HepG2 (cell line): Measurements from ENCODE around the gene RB1. TPM values are rescaled to one million over a fixed set of nuclear protein-coding genes. Genes with fewer than 3 reads are reported as not detected.

Experiments used
- ATAC-seq: fragments of 200-7000 bp; cut with Tn5 transposase; 3 replicates; pipeline ENCODE4 v1.9.1; 2020; ENCODE audit warnings: mild to moderate bottlenecking, moderate library complexity
- BruUV-seq: library from RNA; stranded (reverse); fragments of 400-500 nt; replicated peaks from 2 replicates; lab custom pipeline; 2021; lab: Mats Ljungman, UMichigan
- CTCF ChIA-PET: fragments of 300-600 bp; formaldehyde crosslinking; extraction: SDS; loops from one replicate; lab custom pipeline; 2021; ENCODE audit warnings: low total read pairs, inconsistent platforms, low intra/inter-chr PET ratio; lab: Yijun Ruan, JAX
- POLR2A ChIA-PET: fragments of 350-600 bp; sonication (Branson Sonifier 250); formaldehyde crosslinking; loops from one replicate; lab custom pipeline; 2020; ENCODE audit warnings: antibody characterized with exemption, inconsistent platforms; lab: Yijun Ruan, JAX
- DNase-seq: peaks from one replicate; pipeline ENCODE4 v3.0.0-alpha.2; 2015; ENCODE audit warnings: low spot score
- FAIRE-seq: peaks from 3 replicates; lab custom pipeline; 2011; peaks lifted over from hg19 to GRCh38; lab: Jason Lieb, UNC
- H2AFZ ChIP-seq: one replicate; pipeline ENCODE4 v1.6.1; 2011; ENCODE audit warnings: low read length, inconsistent platforms
- H3K27ac ChIP-seq: fragments of 300-600 bp; 3 replicates; pipeline ENCODE4 v1.8.0; 2011; ENCODE audit warnings: mixed run types, mild to moderate bottlenecking, mixed read lengths, low read length, inconsistent platforms; ENCODE audit not compliant: insufficient read depth; ENCODE audit errors: extremely low read length
- H3K27me3 ChIP-seq, 2 experiments: fragments of 200-600 bp in 1 of 2; 2 replicates in 1 of 2; 3 replicates in 1 of 2; pipeline versions ENCODE4 v1.6.0 to v1.8.0; 2011; ENCODE audit warnings: low read length in 2 of 2, mild to moderate bottlenecking in 2 of 2, moderate library complexity in 2 of 2, inconsistent platforms in 1 of 2; ENCODE audit not compliant: insufficient read depth in 2 of 2, control insufficient read depth in 1 of 2
- H3K36me3 ChIP-seq, 2 experiments: fragments of 200-600 bp in 1 of 2; replicated peaks in 1 of 2; 2 replicates in 1 of 2; 3 replicates in 1 of 2; pipeline versions ENCODE4 v1.5.1 to v1.8.0; 2011; ENCODE audit warnings: low read length in 2 of 2, inconsistent platforms in 1 of 2; ENCODE audit not compliant: insufficient read depth in 2 of 2, control insufficient read depth in 1 of 2
- H3K4me1 ChIP-seq: 2 replicates; pipeline ENCODE4 v1.5.1; 2012; ENCODE audit warnings: low read length, inconsistent platforms; ENCODE audit not compliant: insufficient read depth
- H3K4me2 ChIP-seq: 2 replicates; pipeline ENCODE4 v1.6.0; 2011; ENCODE audit warnings: low read depth, low read length, inconsistent platforms
- H3K4me3 ChIP-seq, 3 experiments: fragments of 200-600 bp in 1 of 3; sonication (generic), shearing (Covaris generic) in 1 of 3; replicated peaks in 1 of 3; 2 replicates each; pipeline ENCODE4 v1.5.1; 2011 to 2016; ENCODE audit warnings: low read length in 3 of 3, inconsistent platforms in 2 of 3, low read depth in 2 of 3, mild to moderate bottlenecking in 2 of 3, control low read depth in 1 of 3, mixed read lengths in 1 of 3; ENCODE audit not compliant: insufficient read depth in 1 of 3
- H3K79me2 ChIP-seq: one replicate; pipeline ENCODE4 v1.6.1; 2011; ENCODE audit warnings: low read length, inconsistent platforms; ENCODE audit not compliant: insufficient read depth
- H3K9ac ChIP-seq: 2 replicates; pipeline ENCODE4 v1.6.0; 2011; ENCODE audit warnings: mild to moderate bottlenecking, low read depth, low read length, inconsistent platforms; ENCODE audit not compliant: insufficient read depth
- H3K9me3 ChIP-seq: 2 replicates; pipeline ENCODE4 v1.5.1; 2012; ENCODE audit warnings: mild to moderate bottlenecking, low read length
- H4K20me1 ChIP-seq: 2 replicates; pipeline ENCODE4 v1.6.0; 2011; ENCODE audit warnings: inconsistent platforms, mild to moderate bottlenecking, low read length, moderate library complexity; ENCODE audit not compliant: insufficient read depth
- ATF2 ChIP-seq: sonication (generic); formaldehyde crosslinking; IDR thresholded peaks from 2 replicates; pipeline ENCODE4 v1.4.0; 2020; ENCODE audit warnings: missing genetic modification reagents
- FOXJ3 ChIP-seq: sonication (generic); formaldehyde crosslinking; IDR thresholded peaks from 2 replicates; pipeline ENCODE4 v1.4.0; 2020; ENCODE audit warnings: missing genetic modification reagents, mild to moderate bottlenecking, borderline replicate concordance
- TGIF2 ChIP-seq: IDR thresholded peaks from 2 replicates; pipeline ENCODE4 v1.6.1; 2016; ENCODE audit warnings: control low read depth, missing compliant biosample characterization
- TRIM24 ChIP-seq: sonication (generic); formaldehyde crosslinking; IDR thresholded peaks from 2 replicates; pipeline ENCODE4 v1.8.0; 2022; ENCODE audit warnings: mild to moderate bottlenecking, missing genetic modification reagents
- ZNF234 ChIP-seq: sonication (generic); formaldehyde crosslinking; conservative IDR thresholded peaks from 2 replicates; pipeline ENCODE4 v1.5.1; 2020; ENCODE audit warnings: mild to moderate bottlenecking, missing genetic modification reagents
- ZNF414 ChIP-seq: sonication (generic); formaldehyde crosslinking; IDR thresholded peaks from 2 replicates; pipeline ENCODE4 v1.5.0; 2020; ENCODE audit warnings: missing genetic modification reagents
- ZNF616 ChIP-seq: sonication (generic); formaldehyde crosslinking; IDR thresholded peaks from 2 replicates; pipeline ENCODE4 v1.5.0; 2020; ENCODE audit warnings: low read depth, mild to moderate bottlenecking, missing genetic modification reagents
- ZNF678 ChIP-seq: sonication (generic); formaldehyde crosslinking; IDR thresholded peaks from 2 replicates; pipeline ENCODE4 v1.4.0; 2020; ENCODE audit warnings: mild to moderate bottlenecking, missing genetic modification reagents
- WGBS: methylation state at CpG from one replicate; pipeline ENCODE4 v1.1.6; 2017; ENCODE audit warnings: low lambda C conversion rate; 5-methylcytosine and 5-hydroxymethylcytosine counted together
- in situ Hi-C: cut with HindIII; loops from 2 replicates; pipeline ENCODE4 v1.10.0; 2017; ENCODE audit warnings: low pct_unique_long_range_greater_than_20kb; ENCODE audit not compliant: extremely low pct_ligation_motif_present
- intact Hi-C: fragments of 100-400 bp; cut with micrococcal nuclease; formaldehyde crosslinking; loops from one replicate; pipeline ENCODE4 v1.10.0; 2022; ENCODE audit not compliant: unreplicated experiment
- polyA plus RNA-seq, 8 experiments: library from polyadenylated mRNA; depleted of rRNA in 3 of 8; stranded (reverse) in 7 of 8; unstranded in 1 of 8; fragments of >200 nt; fragmentation: Illumina TruSeq in 4 of 8; extraction: Trizol in 4 of 8; gene quantifications; 2 replicates each; pipeline versions ENCODE4 v1.2.1 to v1.2.3, GENCODE V29; 2011 to 2016; ENCODE audit warnings: low read depth in 4 of 8, missing spikeins in 1 of 8, mixed read lengths in 1 of 8; ENCODE audit not compliant: insufficient read depth in 1 of 8
- total RNA-seq, 5 experiments: library from RNA; depleted of rRNA; stranded (reverse); fragments of >200 nt; fragmentation: Illumina TruSeq; extraction: Trizol; gene quantifications; 2 replicates each; pipeline ENCODE4 v1.2.3, GENCODE V29; 2016; ENCODE audit warnings: low read depth in 1 of 5

The RB1 gene
- total and polyA plus RNA-seq, 2 of the 13 experiments (the other 11 are each of a cell fraction or from before 2014, with no cell fraction given), result 15.6 to 23.7 TPM

- Histone ChIP-seq H3K4me1 (peaks cover 23% of the 10 kb centered on the region), H3K79me2 (no peaks in the 10 kb centered on the region), H3K27me3 (no peaks in the 10 kb centered on the region), H3K9me3 (no peaks in the 10 kb centered on the region), H4K20me1 (no peaks in the 10 kb centered on the region), H3K27ac (no peak overlapping the region), H3K36me3 (no peaks in the 10 kb centered on the region), H3K9ac (no peak overlapping the region), H2AFZ (no peak overlapping the region), H3K4me3 (no peak overlapping the region), H3K4me2 (no peak overlapping the region)
- BruUV-seq, result no TSS peak
- FAIRE-seq (no peak), ATAC-seq (no peak), DNase-seq (no peak)
- CTCF ChIA-PET, result no interaction called here
- in situ Hi-C loops (no loop called here), intact Hi-C loops (no loop called here)
- POLR2A ChIA-PET, result no interaction called here
- TF ChIP-seq TRIM24 (CRISPR knock-in tag), result no peak
- TF ChIP-seq ZNF414 (CRISPR knock-in tag), result no peak
- no peak for TF ChIP-seq TGIF2
- TF ChIP-seq ZNF678, result no peak
- no peak for TF ChIP-seq ATF2 (CRISPR knock-in tag)
- no peak for TF ChIP-seq ZNF616
- no peak for TF ChIP-seq ZNF234 (CRISPR knock-in tag)
- no peak for TF ChIP-seq FOXJ3 (CRISPR knock-in tag)
- 83% methylated on average over 2 of the region's 2 CpGs for WGBS
Observed at GRCh38 chr13:48493851-48494250, 190.3 kb downstream of the RB1 start.
